HG03565 (cell line): Measurements from ENCODE around the gene CDCA4.

ENCODE experiments used
- ATAC-seq: cut with Tn5 transposase; IDR thresholded peaks from one replicate; pipeline ENCODE4 v1.9.1; 2021; ENCODE audit warnings: mild to moderate bottlenecking, moderate library complexity; ENCODE audit not compliant: unreplicated experiment

The CDCA4 gene

DNA sequence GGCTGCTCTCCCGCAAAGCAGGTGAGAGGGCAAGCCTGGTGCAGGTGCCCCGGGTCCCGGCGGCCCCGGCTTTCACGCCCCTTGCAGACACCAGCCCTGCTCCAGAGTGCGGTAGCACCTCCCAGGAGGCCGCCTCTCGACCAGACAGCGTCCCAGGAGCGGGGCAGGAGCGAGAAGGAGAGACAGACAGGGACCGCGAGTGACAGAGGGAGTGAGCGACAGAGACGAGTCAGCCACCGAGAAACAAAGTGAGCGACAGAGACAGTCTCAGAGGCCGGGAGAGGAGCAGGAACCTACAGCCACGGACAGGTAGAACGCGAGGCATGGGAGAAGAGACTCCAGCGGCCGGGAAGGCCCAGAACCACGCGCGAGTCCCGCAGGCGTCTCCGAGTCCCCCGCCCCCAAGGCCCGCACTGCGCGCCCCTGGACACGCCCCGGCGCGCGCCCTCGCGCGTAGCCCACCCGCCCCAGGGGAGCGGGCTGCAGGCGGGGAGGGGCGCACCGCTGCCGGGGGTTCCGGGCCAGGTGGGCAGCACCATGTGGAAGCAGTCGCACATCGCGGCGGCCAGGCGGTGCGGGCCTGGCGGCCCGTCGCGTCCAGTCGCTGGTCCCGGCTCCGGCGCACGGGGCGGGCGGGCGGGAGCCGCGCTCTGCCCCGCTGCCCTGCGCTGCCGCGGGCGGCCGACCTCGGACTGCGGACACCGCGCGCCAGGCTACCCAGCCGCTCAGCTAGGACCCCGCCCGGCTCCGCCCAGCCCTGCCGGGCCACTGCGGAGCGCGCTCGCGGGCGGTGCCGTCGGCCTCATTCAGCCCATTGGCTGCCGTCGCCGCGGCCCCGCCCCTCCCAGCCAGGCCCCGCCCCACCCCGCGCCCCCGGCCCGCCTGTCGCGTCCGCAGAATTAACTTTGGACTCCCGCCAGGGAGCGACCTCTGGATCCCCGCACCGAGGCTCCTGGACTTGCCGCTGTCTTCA lies 42.9 kb downstream of the CDCA4 start, which contains the start of gene AHNAK2:
Gene AHNAK2 (minus strand): TSS at position 694 of the 973 bp plus-strand sequence. CDS start 137 bp downstream, at position 557.
- ATAC-seq: no peak

DNA sequence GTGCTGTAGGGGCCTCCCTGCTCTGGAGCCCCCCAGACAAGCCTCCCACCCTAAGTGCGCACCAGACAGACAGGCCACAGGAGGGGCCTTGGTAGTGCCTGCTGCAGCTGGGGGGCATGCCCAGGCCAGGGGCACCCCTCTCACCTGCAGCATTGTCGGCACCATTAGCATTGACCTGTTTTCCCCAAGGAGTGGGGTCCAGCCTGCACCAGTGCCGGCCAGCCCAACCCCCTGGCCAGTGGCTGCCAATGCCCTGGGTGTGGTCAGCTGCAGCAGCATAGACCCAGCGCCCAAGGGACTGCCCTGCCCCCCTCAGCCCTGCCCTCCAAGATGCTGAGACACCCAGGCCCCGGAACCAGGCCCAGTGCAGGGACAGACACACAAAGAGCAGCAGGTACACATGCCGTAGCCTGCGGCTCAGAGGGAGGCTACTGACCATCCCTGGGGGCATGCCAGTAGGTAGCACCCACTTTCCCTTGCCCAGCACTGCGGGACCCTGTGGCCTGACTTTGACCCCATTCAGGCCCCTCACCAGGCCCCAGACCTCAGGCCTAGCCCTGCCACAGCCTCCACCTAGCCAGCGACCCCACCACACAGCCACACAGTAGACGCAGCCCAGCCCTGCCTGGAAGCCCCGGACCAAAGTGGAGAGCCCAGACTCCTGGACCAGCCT lies 43.7 kb downstream of the CDCA4 start:
- ATAC-seq: no peak

DNA sequence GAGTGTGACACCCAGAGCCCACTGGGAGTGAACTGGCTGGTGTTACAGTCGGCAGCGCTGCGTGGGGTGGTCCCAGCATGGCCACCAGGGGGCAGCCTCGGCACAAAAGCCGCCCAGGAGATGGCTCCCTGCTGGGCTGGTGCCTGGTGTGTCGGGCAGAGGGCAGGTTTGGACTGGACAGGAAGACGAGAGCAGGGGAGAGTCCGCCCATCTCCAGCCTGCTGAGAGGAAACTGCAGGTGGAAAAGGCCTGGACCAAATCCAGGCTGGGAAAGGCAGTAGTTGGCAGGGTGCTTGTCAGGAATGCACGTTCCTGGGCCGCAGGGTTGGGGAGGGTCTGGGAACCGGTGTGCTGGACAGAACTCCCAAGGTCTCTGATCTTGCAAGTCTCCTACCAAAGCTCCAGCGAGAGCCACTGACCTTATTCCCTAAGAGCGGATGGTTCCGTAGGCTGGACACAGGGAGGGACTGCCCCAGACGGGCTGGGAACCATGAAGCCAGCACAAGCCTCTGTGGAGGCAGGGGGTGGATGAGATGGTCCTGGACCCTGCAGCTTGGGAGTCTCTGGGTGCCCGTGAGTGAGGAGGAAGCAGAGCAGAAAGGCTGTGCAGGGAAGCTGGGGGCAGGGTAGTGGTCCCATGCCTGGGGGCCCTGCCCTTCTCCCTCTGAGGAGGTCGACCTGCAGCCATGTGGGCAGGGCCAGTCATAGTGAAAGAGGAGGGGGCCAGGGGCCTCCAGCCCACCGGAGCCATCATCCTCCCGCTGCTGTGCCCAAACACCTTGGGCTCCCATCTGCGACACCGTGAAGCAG lies 44.5 kb downstream of the CDCA4 start:
- no peak for ATAC-seq

DNA sequence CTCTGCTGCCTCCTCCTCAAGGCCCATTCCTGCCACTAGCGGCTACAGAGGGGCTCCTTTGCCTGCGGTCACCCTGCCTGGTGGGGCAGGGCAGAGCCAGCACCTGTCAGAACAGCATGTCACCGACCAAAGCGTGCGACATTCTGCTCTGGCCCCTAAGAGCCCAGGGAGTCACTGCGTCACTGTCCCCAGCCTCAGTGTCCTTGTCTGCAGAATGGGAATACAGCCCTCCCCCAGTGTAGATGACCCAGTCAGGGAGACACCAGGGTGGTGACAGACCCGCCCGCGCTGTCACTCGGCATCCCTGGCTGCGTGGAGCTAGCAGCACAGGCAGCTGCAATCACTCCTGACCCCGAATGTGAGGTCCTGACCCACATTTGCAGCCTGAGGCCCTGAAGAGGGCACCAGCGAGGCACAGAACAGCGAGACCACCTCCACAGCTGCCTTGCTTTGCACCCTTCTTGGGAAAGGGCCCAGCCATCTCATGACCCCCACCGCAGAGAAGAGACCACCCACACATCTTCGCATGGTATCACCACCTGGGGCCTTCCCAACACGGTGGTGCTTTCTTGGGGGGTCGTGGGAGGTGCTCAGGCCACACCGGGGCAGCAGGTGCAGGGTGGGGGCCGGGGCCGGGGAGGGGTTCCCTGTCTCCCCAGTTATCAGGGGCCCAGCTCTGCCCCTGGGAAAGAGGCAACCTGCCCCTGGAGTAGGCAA lies 45.2 kb downstream of the CDCA4 start:
- ATAC-seq: no peak

DNA sequence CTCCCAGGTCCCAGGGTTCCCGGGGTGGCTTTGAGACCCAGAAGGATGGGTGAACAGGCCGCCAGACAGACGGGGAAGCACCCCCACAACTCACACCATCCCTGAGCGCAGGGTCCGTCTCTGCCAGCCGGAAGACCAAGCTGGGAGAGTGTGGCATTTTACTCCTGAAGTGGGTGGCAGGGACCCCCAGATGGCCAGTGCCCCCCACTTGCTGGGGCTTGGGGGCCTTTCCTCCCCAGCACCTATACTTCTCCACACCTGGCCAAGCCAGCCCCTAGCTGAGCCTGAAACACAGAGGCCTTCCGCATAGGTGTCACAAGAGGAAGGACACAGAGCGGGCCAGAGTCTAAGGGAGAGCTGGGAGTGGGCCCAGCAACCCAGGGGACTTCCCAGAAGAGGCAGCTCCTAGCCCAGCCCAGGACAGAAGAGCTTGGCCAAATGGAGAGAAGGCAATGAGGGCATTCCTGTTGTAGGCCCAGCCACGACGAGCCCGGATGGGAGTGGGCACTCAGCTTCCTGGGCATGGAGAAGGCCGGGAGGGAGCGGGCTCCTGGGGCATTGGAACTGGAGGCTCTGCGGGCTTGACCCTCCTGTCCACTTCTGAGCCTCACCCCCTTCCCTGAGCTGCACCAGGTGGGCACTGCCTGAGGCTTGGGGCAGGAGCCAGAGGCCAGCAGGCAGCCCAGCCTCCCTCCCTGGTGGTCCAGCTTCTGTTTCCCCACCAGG lies 46.1 kb downstream of the CDCA4 start:
- ATAC-seq: no peak

DNA sequence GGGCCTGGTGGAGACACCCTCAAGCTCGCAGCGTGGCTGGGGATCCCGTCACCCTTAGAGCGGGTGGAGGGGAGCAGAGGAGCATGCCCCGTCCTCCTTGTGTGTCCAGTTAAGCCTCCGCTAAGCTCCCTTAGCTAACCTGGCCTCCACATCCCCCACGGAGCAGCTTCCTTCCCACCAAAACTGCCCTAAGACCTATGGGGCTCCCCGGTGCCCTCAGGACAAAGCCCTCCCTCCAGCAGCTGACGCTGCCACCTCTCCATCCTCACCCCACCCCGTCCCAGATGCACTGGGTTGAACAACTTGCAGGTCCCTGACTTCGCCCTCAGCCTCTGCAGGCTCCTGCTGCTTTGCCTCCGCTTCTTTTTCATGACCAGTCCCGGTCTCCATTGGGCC lies 46.7 kb downstream of the CDCA4 start:
- ATAC-seq: no peak

DNA sequence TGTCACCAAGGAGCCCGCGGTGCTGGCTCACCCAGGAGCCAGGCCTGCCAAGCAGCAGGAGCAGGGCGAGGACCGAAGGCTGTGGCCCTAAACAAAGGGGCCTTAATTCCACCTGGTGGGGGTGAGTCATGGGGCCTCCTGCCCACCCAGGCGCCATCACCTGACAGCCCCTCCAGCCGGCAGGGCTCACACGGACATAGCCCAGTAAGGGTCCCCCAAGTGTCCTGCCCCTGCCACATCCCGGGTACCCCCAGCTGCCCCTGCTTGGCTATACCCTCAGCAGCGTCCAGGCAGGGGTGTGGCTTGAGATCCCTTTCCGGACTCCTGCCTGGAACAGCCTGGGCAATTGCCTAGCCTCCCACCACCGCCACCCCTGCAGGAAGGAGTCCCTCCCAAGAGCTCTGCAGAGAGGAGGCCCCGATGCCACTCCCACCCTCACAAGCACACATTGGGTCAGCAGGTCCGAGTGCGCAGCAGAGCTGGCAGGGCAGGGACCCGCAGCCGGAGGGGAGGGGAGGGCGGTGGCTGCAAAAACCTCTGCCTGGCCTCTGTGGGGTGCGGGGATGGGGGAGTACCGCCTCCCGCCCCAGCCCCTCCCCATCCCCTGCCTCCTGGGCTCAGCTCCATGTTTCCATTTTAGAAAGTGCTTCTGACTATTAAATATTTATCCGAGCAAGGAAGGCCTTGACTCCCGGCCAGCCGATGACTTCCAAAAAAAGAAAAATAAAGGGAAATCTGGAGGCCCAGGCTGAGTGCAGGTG lies 47.3 kb downstream of the CDCA4 start:
- no peak for ATAC-seq

DNA sequence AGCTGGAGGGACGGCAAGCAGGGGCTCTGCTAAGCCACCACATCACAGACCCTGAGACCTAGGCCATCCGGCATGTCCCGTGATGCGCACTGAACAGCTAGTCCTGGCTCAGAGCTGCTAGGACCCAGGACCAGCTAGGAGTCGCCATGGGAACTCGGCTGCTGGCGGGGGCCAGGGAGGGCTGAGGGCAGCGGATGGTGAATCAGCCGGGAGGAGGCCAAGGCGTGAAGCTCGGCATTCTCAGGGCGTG lies 47.8 kb downstream of the CDCA4 start:
- no peak for ATAC-seq

DNA sequence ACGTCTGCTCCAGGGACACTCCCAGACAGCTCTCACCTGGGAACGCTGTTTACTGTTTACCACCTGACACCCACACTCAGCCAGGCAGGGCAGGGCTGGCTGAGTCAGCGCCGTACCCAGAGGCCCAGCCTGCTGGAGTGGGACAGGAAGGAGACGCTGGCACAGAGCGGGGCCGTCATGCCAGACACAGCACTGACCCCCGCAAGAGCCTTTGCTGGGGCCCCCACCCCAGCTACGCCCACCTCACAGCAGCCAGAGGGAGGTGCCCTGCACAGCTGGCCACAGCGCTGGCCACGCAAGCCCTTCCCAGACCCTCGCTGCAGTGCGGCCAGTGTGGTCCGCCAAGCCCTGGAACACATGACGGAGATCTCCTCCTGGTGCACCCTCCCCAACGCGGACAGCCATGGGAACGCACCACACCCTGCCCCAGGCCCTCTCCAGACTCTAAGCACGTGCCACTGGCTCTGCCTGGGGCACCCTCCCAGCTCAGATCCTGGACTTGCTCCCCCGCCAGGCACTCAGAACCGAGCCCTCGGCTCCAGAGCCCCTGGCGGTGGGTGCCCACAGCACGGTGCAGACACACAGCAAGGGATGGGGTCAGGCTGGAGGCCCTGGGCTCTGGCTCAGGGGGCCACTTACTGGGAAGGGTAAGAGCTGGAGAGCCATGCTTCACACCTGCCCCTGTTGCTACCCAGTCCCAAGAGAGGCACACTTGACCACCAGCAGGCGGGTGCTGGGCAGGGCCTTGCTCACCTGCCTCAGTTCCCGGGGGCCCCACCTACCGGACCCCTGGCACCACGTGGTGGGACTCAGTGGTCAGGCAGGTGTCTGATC lies 48.4 kb downstream of the CDCA4 start:
- no peak for ATAC-seq

DNA sequence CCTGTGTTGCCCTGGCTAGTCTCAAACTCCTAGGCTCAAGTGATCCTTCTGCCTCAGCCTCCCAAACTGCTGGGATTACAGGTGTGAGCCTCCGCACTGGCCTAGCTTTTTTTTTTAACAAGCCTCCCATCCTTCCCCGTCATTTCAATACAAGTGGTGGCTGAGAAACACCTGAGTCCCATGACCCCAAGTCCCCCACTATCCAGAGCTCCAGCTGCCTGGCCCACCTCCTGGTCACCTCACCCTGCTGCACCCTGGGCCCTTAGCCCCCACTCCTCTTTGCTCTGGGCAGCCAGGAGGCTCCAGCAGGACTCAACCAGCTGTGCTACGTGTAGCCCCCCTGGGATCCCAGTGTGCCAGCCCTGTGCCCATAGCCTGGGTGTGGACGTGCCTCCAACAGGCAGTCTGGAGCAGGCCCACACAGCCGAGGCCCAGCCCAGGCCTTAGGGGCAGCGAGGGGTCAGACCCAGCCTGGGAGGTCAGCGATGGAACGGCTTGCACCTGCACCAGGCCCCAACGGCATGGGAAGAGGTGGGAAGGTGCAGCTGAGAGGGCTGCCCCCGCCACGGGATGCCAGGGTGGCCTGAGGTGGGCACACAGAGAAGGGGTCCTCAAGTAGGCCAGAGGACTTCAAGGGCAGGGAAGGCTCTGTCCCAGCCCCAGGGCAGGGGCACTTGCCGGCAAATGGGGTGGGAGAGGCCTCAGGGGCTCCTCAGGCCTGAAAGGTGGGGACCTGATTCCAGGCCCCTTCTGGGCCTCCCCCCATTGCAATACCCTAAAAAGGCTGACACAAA lies 49.2 kb downstream of the CDCA4 start:
- no peak for ATAC-seq

DNA sequence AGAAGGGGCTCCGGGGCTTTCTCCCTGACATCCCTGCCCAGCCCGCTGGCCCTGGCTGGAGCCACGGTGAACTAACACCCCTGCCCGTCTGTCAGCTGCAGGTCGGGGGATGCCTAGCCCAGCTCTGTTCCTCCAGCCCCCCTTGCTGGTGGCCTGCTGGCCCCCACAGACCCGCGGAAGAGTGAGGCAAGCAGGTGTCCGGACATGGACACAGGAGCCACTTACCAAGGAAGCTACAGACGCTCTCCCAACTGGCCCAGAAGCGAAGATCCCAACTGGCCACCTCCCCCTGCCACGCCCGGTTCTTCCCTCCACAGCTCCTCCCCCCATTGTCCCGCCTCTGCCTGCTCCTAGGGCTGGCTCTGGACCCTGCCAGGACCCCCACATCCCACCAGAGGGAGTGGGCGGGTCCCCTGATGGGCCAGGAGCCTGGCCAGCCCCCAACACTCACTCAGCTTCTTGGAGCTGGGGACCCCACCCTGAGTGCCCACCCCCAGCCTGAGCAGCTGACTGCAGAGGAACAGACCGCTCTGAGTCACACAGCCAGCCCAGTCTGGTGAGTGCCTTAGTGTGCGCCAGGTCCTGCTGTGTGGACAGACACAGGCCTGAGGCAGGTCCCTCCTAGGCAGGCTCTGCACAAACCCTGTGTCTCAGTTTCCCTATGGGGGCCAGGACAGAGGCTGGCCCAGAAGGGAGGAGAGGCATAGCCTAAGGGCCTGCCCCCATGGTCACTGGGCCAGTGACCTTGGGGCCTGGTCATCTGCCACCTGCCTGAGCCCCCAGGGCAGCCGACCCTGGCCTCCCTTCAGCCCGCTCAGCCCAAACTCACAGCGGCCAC lies 50.4 kb downstream of the CDCA4 start:
- ATAC-seq: no peak

DNA sequence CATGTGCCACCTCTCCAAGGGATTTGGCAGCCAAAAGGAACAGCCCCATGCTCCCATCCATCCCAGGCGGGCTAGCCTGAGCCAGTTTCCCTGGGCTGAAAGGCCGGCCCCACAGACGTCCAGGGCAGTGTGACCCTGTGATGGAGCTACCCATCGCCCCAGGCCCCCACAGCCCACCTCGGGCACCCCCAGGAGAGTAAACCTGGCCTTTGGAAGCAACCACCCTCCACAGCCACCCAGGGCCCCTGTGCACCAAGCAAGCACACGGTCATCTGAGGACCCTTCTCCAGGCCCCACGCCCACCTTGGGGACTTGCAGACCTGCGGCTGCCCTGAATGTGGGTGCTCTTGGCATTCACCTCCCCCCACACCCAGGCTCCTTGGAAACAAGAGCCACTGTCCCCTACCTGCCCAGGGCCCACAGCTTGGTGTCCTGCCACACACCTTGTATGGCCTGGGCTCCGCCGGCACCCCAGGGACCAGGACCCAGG lies 51.1 kb downstream of the CDCA4 start:
- ATAC-seq: no peak

DNA sequence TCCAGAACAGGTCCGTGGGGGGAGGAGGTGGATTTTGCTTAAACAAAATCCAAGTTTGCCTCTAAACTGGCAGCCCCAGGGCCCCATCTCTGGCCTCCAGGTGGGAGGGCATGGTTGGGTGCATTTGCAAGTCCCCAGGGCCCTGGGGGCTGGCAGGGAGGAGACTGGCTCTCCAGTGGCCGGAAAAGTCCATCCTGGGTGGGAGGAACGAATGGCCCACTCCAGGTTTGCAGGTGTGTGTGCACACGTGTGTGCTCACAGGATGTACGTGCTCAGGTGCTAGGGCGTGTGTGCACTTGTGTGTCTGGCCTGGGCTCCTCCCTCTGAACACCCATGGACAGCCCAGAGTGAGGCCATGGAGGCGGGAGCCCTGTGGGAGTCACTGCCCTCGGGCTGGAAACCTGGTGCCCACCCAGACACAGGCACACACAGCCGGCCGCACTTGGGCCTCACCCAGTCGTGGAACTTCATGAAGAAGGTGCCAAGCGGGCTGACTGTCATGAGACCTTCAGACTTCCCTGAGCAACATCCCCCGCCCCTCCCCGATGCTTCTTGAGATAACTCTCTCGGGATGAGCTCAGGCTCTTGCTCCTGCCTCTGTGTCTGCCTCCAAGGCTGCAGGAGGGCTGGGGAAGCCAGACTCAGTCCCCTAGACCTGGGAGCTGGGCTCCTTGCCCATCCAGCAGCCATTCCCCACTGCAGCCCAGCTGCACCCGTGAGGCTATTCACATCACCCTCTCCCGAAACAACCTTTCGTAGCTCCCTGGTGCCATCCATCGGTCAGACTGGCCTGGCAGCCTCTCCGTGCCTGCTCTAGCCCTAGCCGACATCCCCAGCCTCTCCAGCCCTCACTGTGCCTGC lies 52.1 kb downstream of the CDCA4 start:
- ATAC-seq: no peak

DNA sequence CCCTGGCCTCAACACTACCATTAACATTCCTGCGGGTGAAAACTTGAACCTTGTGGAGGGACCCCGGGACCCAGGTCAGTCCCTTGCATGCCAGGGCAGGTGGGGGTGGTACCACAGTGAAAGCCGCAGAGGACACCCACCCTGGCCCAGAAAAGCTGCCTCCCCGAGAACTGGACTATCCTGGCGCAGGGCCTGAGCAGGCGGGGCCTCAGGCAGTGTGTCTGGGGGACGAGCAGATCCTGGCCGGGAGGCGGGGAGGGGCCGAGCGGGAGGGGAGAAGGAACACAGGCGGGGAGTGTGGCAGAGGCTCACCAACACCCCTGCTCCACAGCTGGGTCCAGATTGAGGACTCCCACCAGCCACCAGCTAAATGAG lies 52.7 kb downstream of the CDCA4 start:
- ATAC-seq: no peak

DNA sequence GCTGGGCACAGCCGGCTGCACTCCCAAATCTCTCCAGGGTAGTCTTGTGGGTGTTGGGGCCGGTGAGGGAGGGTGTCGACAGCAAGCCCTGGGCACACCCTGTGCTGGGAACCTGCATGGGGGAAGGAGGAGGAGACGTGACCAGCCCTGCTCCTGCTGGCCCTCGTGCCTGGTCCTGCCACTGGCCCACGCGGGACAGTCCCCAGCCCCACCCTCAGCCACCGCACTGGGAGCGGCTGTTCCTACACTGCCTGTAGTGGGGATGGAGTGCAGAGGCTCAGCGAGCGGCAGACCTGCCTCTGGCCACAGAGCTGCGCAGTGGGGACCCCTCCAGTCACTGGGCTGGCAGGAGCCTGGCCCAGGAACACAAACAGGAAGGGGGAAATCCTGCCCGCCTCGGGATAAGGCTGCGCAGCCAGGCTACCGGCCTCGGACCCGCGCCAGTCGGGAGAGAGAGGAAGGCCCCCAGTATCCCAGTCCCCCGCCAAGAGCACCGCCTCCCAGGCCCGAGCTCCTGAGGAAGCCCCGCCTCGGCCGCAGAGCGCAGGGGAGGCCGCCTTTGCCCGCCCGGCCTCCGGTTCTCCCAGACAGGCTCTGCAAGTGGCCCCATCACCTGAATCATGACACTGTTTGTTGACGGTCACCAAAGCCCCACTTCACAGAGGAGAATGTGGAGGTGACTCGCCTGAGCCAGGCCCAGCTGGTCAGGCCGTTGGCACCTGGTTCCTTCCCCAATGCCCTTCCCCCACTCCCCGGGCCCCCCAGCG lies 53.3 kb downstream of the CDCA4 start:
- no peak for ATAC-seq
